Measurements from ENCODE around the gene PCSK6.

DNA sequence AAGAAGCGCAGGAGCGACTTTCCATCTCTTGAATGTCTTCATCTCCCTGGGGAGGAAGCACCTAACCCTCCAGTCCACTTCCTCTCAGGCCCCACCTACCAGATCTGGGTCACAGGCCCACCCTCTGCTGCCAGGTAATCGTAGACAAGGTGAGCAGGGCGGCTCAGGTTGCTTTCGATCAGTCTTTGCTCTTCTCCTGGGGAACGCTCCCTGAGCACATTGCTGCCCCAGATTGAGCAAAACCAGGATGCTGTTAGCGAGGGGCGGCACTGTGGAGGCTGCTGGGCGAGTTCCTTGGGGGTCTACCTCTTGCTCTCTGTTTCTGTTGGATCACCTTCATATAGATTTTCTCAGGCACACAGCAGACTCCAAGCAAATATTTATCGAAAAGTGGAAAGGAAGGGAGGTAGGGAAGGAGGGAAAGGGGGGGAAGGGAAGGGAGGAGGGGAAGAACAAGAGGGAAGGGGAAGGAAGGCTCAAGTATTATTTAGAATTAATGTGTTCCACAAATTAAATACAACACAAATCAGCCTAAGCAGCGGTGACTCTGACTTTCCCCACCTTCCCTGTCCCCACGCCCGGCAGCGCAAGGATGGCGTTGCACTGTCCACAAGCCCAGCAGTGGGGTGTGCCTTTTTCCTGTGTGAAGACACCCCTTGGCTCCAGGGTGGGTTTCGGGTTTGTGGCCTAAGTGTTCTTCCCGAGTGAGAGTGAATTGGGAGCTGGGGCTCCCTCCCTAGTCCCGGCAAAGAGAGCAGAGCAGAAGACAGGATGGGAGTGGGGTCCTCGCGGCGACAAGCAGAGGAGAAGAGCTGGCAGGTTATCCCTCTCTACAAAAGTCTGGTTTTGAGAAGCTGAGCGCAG, 6.1 kb upstream of the PCSK6 start:
- TF ChIP-seq, protein P1, sequence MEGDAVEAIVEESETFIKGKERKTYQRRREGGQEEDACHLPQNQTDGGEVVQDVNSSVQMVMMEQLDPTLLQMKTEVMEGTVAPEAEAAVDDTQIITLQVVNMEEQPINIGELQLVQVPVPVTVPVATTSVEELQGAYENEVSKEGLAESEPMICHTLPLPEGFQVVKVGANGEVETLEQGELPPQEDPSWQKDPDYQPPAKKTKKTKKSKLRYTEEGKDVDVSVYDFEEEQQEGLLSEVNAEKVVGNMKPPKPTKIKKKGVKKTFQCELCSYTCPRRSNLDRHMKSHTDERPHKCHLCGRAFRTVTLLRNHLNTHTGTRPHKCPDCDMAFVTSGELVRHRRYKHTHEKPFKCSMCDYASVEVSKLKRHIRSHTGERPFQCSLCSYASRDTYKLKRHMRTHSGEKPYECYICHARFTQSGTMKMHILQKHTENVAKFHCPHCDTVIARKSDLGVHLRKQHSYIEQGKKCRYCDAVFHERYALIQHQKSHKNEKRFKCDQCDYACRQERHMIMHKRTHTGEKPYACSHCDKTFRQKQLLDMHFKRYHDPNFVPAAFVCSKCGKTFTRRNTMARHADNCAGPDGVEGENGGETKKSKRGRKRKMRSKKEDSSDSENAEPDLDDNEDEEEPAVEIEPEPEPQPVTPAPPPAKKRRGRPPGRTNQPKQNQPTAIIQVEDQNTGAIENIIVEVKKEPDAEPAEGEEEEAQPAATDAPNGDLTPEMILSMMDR (IDR thresholded peaks at IDR 0.05), result no peak
- TF ChIP-seq EP300 (IDR thresholded peaks at IDR 0.05), result no peak

Data from sigmoid colon (tissue), 4 donors.